22Rv1 (cell line): Measurements from ENCODE around the gene SPATA32.
A peak's percentile ranks its signal among the peaks of the same experiment; 100 is the strongest.
"Not testable (repeated sequence)": the region's sequence is repeated elsewhere in the genome, so short reads cannot be mapped to it uniquely, and the experiment has no call there.

Experiments used
- H3K27ac ChIP-seq: fragments of 450-650 bp; 2 replicates; pipeline ENCODE4 v1.5.1; 2017
- CTCF ChIP-seq: fragments of 450-650 bp; IDR thresholded peaks from 2 replicates; pipeline ENCODE4 v1.5.1; 2017; ENCODE audit warnings: mild to moderate bottlenecking
- ZFX ChIP-seq: fragments of 450-650 bp; IDR thresholded peaks from 2 replicates; pipeline ENCODE4 v1.6.1; 2017; ENCODE audit warnings: antibody characterized with exemption, borderline replicate concordance

SPATA32 gene

DNA sequence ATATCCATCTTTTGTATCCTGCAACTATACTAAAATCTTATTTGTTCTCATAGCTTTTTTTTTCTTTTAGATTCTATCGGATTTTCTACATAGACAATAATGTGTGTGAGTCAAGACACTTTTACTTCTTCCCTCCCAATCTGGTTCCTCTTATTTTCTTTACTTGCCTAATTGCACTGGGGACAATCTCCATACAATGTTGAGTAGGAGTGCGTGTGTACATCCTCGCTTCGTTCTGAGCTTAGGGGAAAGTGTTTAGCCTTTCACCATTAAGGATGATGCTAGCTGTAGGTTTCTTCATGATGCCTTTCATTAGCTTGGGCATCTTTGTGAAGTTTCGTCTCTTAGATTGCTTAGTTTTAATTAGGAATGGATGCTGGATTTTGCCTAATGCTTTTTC, 2.9 kb downstream of the SPATA32 start:
- no peak for TF ChIP-seq ZFX
- no peak for TF ChIP-seq CTCF
- no peak overlapping the region for H3K27ac ChIP-seq

DNA sequence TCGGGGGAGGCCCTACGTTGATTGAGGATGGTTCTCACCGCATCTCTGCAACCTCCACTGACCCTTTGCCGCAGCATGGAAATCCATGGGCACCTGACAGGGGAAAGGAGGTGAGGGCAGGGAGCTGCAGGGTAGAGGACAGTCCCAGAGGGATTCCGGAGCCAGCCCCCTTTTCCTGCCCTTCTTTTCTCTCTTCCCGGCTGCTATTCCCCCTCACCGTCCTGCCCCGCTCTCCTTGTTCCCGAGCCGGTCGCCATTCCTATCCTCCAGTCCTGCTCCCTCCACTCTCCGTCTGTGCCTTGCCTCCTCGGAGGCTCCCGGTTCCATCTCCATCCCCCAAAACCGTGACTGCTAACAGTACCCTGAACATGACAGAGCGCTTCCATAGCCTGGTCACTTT, 4.8 kb downstream of the SPATA32 start:
- no peak for TF ChIP-seq ZFX
- TF ChIP-seq CTCF, result no peak
- H3K27ac ChIP-seq, result no peak overlapping the region

DNA sequence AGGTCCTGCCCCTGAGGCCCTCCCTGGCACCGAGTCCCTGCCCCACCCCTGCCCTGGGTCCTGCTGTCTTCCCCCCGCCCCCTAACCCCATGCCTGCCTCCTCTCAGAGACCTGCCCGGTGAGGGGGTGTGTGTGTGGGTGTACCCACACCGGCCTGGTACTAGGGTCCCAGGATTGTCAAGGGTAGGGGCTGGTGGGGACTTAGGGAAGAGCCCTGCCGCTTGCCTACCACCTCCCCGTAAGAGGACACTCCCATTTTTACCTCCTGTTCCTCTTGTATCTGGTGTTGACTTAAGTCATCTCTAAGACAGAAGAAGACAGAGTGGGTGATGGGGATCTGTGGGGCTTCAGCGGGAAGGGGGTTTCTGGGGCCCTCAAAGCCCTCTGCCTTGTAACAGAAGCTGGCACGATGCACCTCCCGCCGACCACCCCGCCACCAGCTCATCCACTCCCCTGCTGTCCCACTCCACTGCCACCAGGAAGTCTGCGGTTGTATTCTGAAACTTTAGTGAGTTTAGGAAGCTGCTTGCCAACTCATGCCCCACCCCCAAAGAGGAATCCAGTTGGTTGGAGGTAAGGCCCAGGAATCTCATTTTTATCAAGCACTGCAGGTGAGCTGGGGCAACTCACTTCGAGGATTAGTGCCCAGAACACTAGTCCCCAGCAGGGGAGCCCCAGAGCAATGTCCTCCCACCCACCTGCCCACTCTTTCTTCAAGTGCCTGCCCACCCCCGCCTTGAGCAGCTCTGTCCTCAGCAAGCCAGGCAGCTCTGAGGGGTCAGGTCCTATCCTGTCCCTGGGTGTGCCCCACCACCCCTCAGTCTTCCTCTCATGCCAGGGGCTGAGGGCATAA, 5.6 kb downstream of the SPATA32 start:
- TF ChIP-seq CTCF (no peak), ZFX (no peak)

GRCh38 chr17:45255358-45255757, 6.5 kb downstream of the SPATA32 start:
- no peak overlapping the region for H3K27ac ChIP-seq
- TF ChIP-seq ZFX, result no peak
- no peak for TF ChIP-seq CTCF

More for the DNA sequence above, 5.6 kb downstream of the SPATA32 start:
- no peak overlapping the region for H3K27ac ChIP-seq

DNA sequence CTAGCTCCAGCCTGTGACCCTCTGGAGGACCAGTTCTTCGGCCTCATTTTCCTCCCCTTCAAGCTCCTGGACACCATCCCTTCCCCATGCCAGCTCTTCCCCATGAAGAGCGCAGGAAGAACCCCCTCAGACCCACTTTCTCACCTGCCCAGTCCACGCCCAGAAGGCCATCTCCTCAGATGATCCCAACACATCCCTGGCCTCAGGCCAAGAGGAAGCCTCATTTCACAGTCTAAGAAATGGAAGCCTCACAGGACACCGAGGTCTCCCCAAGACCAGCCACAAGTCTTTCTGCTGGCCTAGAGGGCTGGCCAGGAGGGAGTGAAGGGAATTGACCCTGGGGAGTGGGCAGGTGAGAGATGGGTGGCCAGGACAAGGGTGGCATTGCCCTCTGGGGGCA, 8.0 kb downstream of the SPATA32 start:
- TF ChIP-seq CTCF, result no peak
- no peak for TF ChIP-seq ZFX
- H3K27ac ChIP-seq, result no peak overlapping the region

- H3K27ac ChIP-seq, result not testable (repeated sequence)
Observed at GRCh38 chr17:45253237-45253636, 8.7 kb downstream of the SPATA32 start.

- TF ChIP-seq ZFX (no peak), CTCF (no peak)
- H3K27ac ChIP-seq, result peak overlapping the region; percentile 25; the same call in 1 of the 2 replicates
Observed at GRCh38 chr17:45251931-45252330, 10.0 kb downstream of the SPATA32 start.
